Adrenal gland (tissue), 5 donors: ENCODE results near the gene JPH2.

Experiments
- CTCF ChIP-seq, 6 experiments: fragments of 450-650 bp in 4 of 6; fragments of 200-600 bp in 2 of 6; sonication (generic) in 1 of 6; IDR thresholded peaks; 1 replicate in 5 of 6; 2 replicates in 1 of 6; pipeline versions ENCODE4 v1.5.1 to v1.8.0; 2016 to 2021; ENCODE audit warnings: antibody characterized with exemption in 6 of 6, mild to moderate bottlenecking in 2 of 6, moderate library complexity in 1 of 6
- POLR2A ChIP-seq, 2 donors: fragments of 450-650 bp; IDR thresholded peaks; one replicate each; pipeline ENCODE4 v1.6.1; 2017; ENCODE audit warnings: antibody characterized with exemption in 2 of 2, mild to moderate bottlenecking in 2 of 2, moderate library complexity in 1 of 2
- donor health status: DM: no; HTN: no; CAD: no.

GRCh38 chr20:44118185-44119033 is 68.6 kb downstream of the JPH2 start:
- TF ChIP-seq CTCF (IDR thresholded peaks at IDR 0.05) (no peak), POLR2A (IDR thresholded peaks at IDR 0.05) (no peak)
